MM.1S (cell line): ENCODE results near the gene NQO2.

ENCODE experiments used
- DNase-seq: peaks from one replicate; pipeline ENCODE4 v3.0.0-alpha.2; 2015
- H2AFZ ChIP-seq: fragments of 300-600 bp; sonication (generic); 2 replicates; pipeline ENCODE4 v1.6.0; 2016; ENCODE audit warnings: antibody characterized with exemption, low read length
- H3F3A ChIP-seq: fragments of 300-600 bp; sonication (generic); 2 replicates; pipeline ENCODE4 v1.6.1; 2016; ENCODE audit warnings: mild to moderate bottlenecking, antibody characterized with exemption, low read length, moderate library complexity, mixed read lengths; ENCODE audit not compliant: insufficient read depth
- H3K27ac ChIP-seq: fragments of 300-600 bp; sonication (generic); 2 replicates; pipeline ENCODE4 v1.5.1; 2016; ENCODE audit warnings: mild to moderate bottlenecking, low read length
- H3K27me3 ChIP-seq: fragments of 300-600 bp; sonication (generic); replicated peaks from 2 replicates; pipeline ENCODE4 v1.6.0; 2016; ENCODE audit warnings: low read length; ENCODE audit not compliant: insufficient read depth
- H3K36me3 ChIP-seq: fragments of 300-600 bp; sonication (generic); replicated peaks from 2 replicates; pipeline ENCODE4 v1.6.1; 2016; ENCODE audit warnings: mild to moderate bottlenecking, low read length, mixed read lengths; ENCODE audit not compliant: insufficient read depth
- H3K4me1 ChIP-seq: fragments of 300-600 bp; sonication (generic); 2 replicates; pipeline ENCODE4 v1.6.1; 2016; ENCODE audit warnings: low read length, mixed read lengths
- H3K4me2 ChIP-seq: fragments of 300-600 bp; sonication (generic); 2 replicates; pipeline ENCODE4 v1.6.0; 2016; ENCODE audit warnings: low read depth, low read length
- H3K4me3 ChIP-seq: fragments of 300-600 bp; sonication (generic); 2 replicates; pipeline ENCODE4 v1.5.1; 2016; ENCODE audit warnings: low read length, mixed read lengths
- H3K79me2 ChIP-seq: fragments of 300-600 bp; sonication (generic); 2 replicates; pipeline ENCODE4 v1.6.1; 2016; ENCODE audit warnings: mixed run types, low read length, mixed read lengths
- H3K9ac ChIP-seq: fragments of 300-600 bp; sonication (generic); 2 replicates; pipeline ENCODE4 v1.6.1; 2016; ENCODE audit warnings: low read length, mixed read lengths
- H3K9me2 ChIP-seq: fragments of 300-600 bp; sonication (generic); replicated peaks from 2 replicates; pipeline ENCODE4 v1.6.1; 2016; ENCODE audit warnings: mild to moderate bottlenecking, low read length, mixed read lengths; ENCODE audit not compliant: insufficient read depth
- H3K9me3 ChIP-seq: fragments of 300-600 bp; sonication (generic); replicated peaks from 2 replicates; pipeline ENCODE4 v1.6.1; 2016; ENCODE audit warnings: mild to moderate bottlenecking, low read length, mixed read lengths; ENCODE audit not compliant: insufficient read depth
- H4K20me1 ChIP-seq: fragments of 300-600 bp; sonication (generic); 2 replicates; pipeline ENCODE4 v1.6.1; 2016; ENCODE audit warnings: mild to moderate bottlenecking, low read length, moderate library complexity, mixed read lengths; ENCODE audit not compliant: insufficient read depth
- EZH2 ChIP-seq: fragments of 300-600 bp; sonication (generic); optimal IDR thresholded peaks from 2 replicates; pipeline ENCODE3; 2017; ENCODE audit warnings: low read depth, mild to moderate bottlenecking, antibody characterized with exemption, low read length, mixed read lengths
- EZH2phosphoT487 ChIP-seq: fragments of 300-600 bp; sonication (generic); IDR thresholded peaks from 2 replicates; pipeline ENCODE4 v1.6.1; 2018; ENCODE audit warnings: antibody characterized with exemption, low read length
- TF ChIP-seq, protein P1 (sequence below): fragments of 300-600 bp; sonication (generic); IDR thresholded peaks from 2 replicates; pipeline ENCODE4 v1.5.1; 2016; ENCODE audit warnings: antibody characterized with exemption, low read length, mixed read lengths

Gene NQO2

GRCh38 chr6:2966347-2966746 lies 33.3 kb upstream of the NQO2 start:
- Histone ChIP-seq H3K9ac (no peak overlapping the region), H3K4me2 (no peak overlapping the region)
- TF ChIP-seq, protein P1, sequence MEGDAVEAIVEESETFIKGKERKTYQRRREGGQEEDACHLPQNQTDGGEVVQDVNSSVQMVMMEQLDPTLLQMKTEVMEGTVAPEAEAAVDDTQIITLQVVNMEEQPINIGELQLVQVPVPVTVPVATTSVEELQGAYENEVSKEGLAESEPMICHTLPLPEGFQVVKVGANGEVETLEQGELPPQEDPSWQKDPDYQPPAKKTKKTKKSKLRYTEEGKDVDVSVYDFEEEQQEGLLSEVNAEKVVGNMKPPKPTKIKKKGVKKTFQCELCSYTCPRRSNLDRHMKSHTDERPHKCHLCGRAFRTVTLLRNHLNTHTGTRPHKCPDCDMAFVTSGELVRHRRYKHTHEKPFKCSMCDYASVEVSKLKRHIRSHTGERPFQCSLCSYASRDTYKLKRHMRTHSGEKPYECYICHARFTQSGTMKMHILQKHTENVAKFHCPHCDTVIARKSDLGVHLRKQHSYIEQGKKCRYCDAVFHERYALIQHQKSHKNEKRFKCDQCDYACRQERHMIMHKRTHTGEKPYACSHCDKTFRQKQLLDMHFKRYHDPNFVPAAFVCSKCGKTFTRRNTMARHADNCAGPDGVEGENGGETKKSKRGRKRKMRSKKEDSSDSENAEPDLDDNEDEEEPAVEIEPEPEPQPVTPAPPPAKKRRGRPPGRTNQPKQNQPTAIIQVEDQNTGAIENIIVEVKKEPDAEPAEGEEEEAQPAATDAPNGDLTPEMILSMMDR = no peak
- TF ChIP-seq EZH2phosphoT487 = no peak
- TF ChIP-seq EZH2 = no peak

GRCh38 chr6:2967936-2968335 lies 31.8 kb upstream of the NQO2 start:
- Histone ChIP-seq H4K20me1 (no peaks in the 10 kb centered on the region), H3F3A (no peaks in the 10 kb centered on the region), H2AFZ (no peak overlapping the region), H3K4me2 (no peak overlapping the region), H3K9me2 (no peaks in the 10 kb centered on the region), H3K4me3 (no peak overlapping the region), H3K36me3 (no peaks in the 10 kb centered on the region), H3K9me3 (no peaks in the 10 kb centered on the region), H3K4me1 (no peaks in the 10 kb centered on the region), H3K27me3 (no peaks in the 10 kb centered on the region), H3K27ac (no peak overlapping the region), H3K9ac (no peak overlapping the region), H3K79me2 (no peaks in the 10 kb centered on the region)
- TF ChIP-seq EZH2 (no peak), EZH2phosphoT487 (no peak)
- TF ChIP-seq, protein P1 = no peak
- DNase-seq = no peak

More at GRCh38 chr6:2966347-2966746, 33.3 kb upstream of the NQO2 start:
- H3K36me3 ChIP-seq = no peaks in the 10 kb centered on the region
- H3F3A ChIP-seq = no peaks in the 10 kb centered on the region
- H3K27me3 ChIP-seq = no peaks in the 10 kb centered on the region
- H3K9me3 ChIP-seq = no peaks in the 10 kb centered on the region
- DNase-seq = no peak
- H2AFZ ChIP-seq = no peak overlapping the region
- peaks cover 5% of the 10 kb centered on the region for H3K4me1 ChIP-seq
- H3K27ac ChIP-seq = no peak overlapping the region
- H3K79me2 ChIP-seq = no peaks in the 10 kb centered on the region
- H4K20me1 ChIP-seq = no peaks in the 10 kb centered on the region
- H3K9me2 ChIP-seq = no peaks in the 10 kb centered on the region
- H3K4me3 ChIP-seq = no peak overlapping the region

DNA sequence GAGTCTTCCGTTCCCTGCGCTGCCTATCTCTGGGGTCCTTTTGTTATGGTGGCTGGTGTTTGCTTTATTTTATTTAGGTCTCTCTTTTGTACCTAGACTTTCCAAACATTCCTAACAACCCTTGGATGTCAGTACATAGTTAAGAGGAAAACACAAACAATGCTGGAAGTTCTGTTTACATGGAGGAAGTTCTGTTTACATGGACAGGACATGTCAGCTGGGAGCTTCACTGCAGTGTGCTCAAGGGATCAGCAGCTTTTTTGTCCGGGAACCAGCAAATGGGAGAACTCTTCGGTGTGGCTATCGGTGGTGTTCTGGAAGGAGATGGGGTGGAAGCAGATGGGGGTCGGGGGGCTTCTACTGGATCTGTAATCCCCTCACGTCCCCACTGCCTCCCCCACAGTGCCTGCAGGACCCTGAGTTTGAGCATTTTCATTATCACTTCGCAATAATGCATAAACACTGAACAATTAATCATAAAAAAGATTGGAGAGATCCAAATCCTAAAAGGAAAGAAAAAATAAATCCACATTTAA lies 31.0 kb upstream of the NQO2 start:
- Histone ChIP-seq H3K4me1 (no peaks in the 10 kb centered on the region), H3K36me3 (no peaks in the 10 kb centered on the region), H3K9me2 (no peaks in the 10 kb centered on the region), H3K9ac (no peak overlapping the region), H3K9me3 (no peaks in the 10 kb centered on the region), H2AFZ (no peak overlapping the region), H4K20me1 (no peaks in the 10 kb centered on the region), H3K27me3 (no peaks in the 10 kb centered on the region), H3K4me3 (no peak overlapping the region), H3K27ac (no peak overlapping the region), H3K4me2 (no peak overlapping the region), H3K79me2 (no peaks in the 10 kb centered on the region), H3F3A (no peaks in the 10 kb centered on the region)
- TF ChIP-seq EZH2 (no peak), EZH2phosphoT487 (no peak)
- TF ChIP-seq, protein P1 = no peak
- DNase-seq = no peak
